ENCODE results near the gene FOXC2. TPM values are rescaled to one million over a fixed set of nuclear protein-coding genes. Genes with fewer than 3 reads are reported as not detected.
A peak's percentile ranks its signal among the peaks of the same experiment; 100 is the strongest.

FOXC2 gene
- total and polyA plus RNA-seq, 4 experiments from 2014 or later, result not detected

DNA sequence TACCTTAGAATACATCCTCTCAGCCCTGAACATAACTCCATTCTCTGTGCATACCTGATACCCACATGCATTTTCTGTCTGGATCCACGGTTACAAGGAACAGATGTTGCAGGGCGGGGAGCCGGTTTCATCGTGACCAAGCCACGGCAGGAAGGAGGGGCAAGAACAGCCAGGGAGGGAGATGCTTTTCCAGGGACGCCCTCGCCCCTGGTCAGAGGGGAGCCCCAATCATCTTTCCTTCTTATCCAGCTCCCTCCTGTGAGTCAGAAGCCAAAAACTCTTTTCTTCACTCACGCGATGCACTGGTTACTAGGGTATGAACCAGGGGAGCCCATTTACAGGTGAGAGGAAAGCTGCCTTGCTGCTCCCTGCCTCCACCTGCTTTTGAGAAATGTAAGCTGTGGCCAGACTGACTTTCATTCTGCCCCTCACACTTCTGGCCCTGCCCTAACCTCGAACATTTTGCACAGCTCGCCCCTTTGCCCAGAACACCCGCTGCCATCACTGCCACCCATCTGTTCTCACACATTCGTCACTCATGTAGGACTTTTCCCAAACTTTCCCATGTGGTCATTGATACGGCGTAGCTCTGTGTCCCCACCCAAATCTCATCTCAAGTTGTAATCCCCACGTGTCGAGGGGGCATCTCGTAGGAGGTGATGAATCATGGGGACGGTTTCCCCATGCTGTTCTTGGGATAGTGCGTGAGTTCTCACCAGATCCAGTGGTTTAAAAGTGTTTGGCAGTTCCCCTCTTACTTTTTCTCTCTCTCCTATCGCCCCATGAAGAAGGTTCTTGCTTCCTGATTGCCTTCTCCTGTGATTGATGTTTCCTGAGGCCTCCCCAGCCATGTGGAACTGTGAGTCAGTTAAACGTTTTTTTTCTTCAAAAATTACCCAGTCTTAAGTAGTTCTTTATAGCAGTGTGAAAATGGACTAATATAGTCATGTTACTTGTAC is 32.3 kb downstream of the FOXC2 start:
- H3K27me3 ChIP-seq (ENCODE audit: insufficient read depth, low read length), result no peaks in the 10 kb centered on the region
- Mint-ChIP-seq H3K27ac (no peak overlapping the region), H3K4me3 (no peak overlapping the region), H3K9me3 (no peaks in the 10 kb centered on the region), H3K36me3 (no peaks in the 10 kb centered on the region), H3K4me1 (no peaks in the 10 kb centered on the region), H3K27me3 (peaks cover 14 to 27% of the 10 kb centered on the region in 2 donors)
- no peaks in the 10 kb centered on the region for H3K4me1 ChIP-seq (ENCODE audit: insufficient read depth, low read length)
- no peak overlapping the region for H3K27ac ChIP-seq (ENCODE audit: low read depth, low read length)
- no peaks in the 10 kb centered on the region for H3K36me3 ChIP-seq (ENCODE audit: insufficient read depth, low read length)
- intact Hi-C loops (cut with micrococcal nuclease), result no loop called here
- ChIA-PET CTCF (ENCODE audit: partially characterized antibody) (no interaction called here), POLR2A (ENCODE audit: partially characterized antibody) (no interaction called here)
- H3K9me3 ChIP-seq (ENCODE audit: control insufficient read depth in 1 of 2, low read length in 2 of 2), result no peaks in the 10 kb centered on the region
- H3K4me3 ChIP-seq (ENCODE audit: low read length in 2 of 2), result no peak overlapping the region
- no peak for DNase-seq

DNA sequence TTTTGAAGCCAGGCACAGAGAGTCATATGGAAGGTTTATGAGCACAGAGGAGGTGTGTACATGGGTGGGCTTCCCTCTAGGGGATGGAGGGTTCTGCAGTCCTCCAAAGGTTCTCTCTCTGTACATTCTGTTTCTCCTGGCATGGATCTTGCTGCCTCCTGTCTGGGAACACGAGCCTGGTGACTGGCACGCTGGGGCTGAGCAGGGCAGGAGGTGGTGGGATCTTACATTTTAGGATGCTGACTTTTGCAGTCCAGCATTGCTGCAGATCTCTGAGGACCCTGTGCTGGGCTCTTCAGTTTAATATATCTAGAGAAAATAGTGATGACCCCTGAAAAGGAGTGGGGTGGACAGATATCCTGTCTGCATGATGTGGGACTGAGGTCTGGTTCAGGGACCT is 34.7 kb downstream of the FOXC2 start:
- ChIA-PET CTCF (ENCODE audit: partially characterized antibody) (no interaction called here), POLR2A (ENCODE audit: partially characterized antibody) (no interaction called here)

DNA sequence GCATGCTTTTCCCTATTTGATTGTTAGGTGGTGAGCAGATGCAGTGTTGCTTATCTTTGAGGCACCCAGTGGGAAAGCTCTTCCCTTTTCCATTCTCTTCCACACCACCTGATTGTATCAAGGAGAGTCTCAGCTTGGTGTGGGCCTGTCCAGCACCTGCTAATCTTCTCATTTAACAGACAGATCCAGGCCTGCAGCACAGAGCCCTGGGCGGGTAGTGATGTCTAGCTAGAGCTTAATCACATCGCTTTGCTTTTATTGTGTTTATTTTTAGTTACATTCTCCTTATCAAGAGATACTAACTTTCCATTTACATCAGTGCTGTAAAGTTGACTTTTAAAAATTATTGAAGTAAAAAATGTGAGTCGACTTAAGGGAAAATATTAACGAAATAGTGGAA is 35.9 kb downstream of the FOXC2 start:
- no peak overlapping the region for H3K27ac Mint-ChIP-seq

More for the DNA sequence above, 34.7 kb downstream of the FOXC2 start:
- no peaks in the 10 kb centered on the region for H3K9me3 ChIP-seq (ENCODE audit: control insufficient read depth in 1 of 2, low read length in 2 of 2)
- peaks cover 5 to 15% (median 9%) of the 10 kb centered on the region in 4 donors for H3K4me1 Mint-ChIP-seq
- intact Hi-C loops (cut with micrococcal nuclease), result no loop called here
- H3K36me3 ChIP-seq (ENCODE audit: insufficient read depth, low read length), result no peaks in the 10 kb centered on the region
- H3K27me3 ChIP-seq (ENCODE audit: insufficient read depth, low read length), result no peaks in the 10 kb centered on the region
- no peaks in the 10 kb centered on the region for H3K4me1 ChIP-seq (ENCODE audit: insufficient read depth, low read length)
- H3K4me3 ChIP-seq (ENCODE audit: low read length in 2 of 2), result no peak overlapping the region
- no peak overlapping the region for H3K27ac ChIP-seq (ENCODE audit: low read depth, low read length)
- no peak overlapping the region for H3K4me3 Mint-ChIP-seq
- H3K27ac Mint-ChIP-seq, result no peak overlapping the region
- H3K36me3 Mint-ChIP-seq, result no peaks in the 10 kb centered on the region
- no peaks in the 10 kb centered on the region for H3K9me3 Mint-ChIP-seq
- peaks cover 14 to 27% of the 10 kb centered on the region in 2 donors for H3K27me3 Mint-ChIP-seq
- DNase-seq, result no peak

DNA sequence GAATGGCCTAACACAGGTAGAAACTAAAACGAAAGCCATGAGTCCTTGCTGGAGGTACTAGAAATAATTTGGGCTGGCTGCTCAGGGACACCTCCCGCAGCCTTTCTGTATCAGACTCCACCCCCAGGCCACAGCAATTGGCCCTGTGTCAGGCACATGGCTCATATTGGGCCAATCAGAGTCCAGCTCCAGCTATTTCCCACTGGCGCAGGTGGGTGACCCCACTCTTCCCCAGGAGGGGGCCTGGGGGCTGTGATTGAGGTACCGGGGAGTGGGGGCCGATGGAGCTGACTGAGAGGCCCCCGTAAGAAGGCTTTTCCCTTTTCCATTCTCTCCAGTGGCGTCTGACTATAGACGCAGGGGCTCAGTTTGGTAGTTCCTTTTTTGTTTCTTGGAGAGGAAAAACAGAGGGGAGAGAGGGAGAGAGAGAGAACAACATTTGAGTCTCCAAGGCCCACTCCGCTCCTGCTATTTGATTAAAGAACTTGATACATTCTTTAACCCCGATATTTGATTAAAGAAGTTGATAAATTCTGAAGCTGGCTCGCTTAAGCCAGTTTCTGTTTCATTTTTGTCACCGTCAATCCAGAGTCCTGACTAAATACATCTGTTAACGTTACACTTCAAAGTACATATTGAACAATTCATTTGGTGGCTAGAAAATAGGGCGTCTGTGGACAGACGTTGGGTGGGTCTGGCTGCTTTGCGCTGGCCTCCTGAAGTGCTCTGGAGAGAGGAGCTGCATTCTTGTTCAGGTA is 38.0 kb downstream of the FOXC2 start:
- Histone ChIP-seq H3K4me1 (ENCODE audit: insufficient read depth, low read length) (no peaks in the 10 kb centered on the region), H3K4me3 (ENCODE audit: low read length in 2 of 2) (peak overlapping the region; percentile 61 to 79), H3K27ac (ENCODE audit: low read depth, low read length) (peak overlapping the region; percentile 43), H3K27me3 (ENCODE audit: insufficient read depth, low read length) (no peaks in the 10 kb centered on the region), H3K36me3 (ENCODE audit: insufficient read depth, low read length) (no peaks in the 10 kb centered on the region), H3K9me3 (ENCODE audit: control insufficient read depth in 1 of 2, low read length in 2 of 2) (no peaks in the 10 kb centered on the region)
- Mint-ChIP-seq H3K4me3 (peak overlapping the region; percentile 84 to 92 (median 88)), H3K36me3 (no peaks in the 10 kb centered on the region), H3K9me3 (no peaks in the 10 kb centered on the region), H3K27ac (peak overlapping the region; percentile 53 to 89 (median 82)), H3K4me1 (peaks cover 5 to 15% (median 9%) of the 10 kb centered on the region in 4 donors), H3K27me3 (peaks cover 9 to 25% of the 10 kb centered on the region in 2 donors)
- CTCF ChIA-PET (ENCODE audit: partially characterized antibody), result interaction anchor here (0.7 to 0.8 kb wide), 2 partner anchors 12 to 881 kb away, joined by 3 to 4 read pairs; no protein-coding TSS in a partner anchor
- POLR2A ChIA-PET (ENCODE audit: partially characterized antibody), result no interaction called here
- peak; percentile 34 to 60 (median 45) for DNase-seq
- intact Hi-C loops (cut with micrococcal nuclease), result no loop called here

More for the DNA sequence above, 35.9 kb downstream of the FOXC2 start:
- ChIA-PET POLR2A (ENCODE audit: partially characterized antibody) (no interaction called here), CTCF (ENCODE audit: partially characterized antibody) (no interaction called here)
- no peaks in the 10 kb centered on the region for H3K36me3 Mint-ChIP-seq
- no peak for DNase-seq
- H3K9me3 Mint-ChIP-seq, result no peaks in the 10 kb centered on the region
- Histone ChIP-seq H3K36me3 (ENCODE audit: insufficient read depth, low read length) (no peaks in the 10 kb centered on the region), H3K4me1 (ENCODE audit: insufficient read depth, low read length) (no peaks in the 10 kb centered on the region), H3K27me3 (ENCODE audit: insufficient read depth, low read length) (no peaks in the 10 kb centered on the region), H3K4me3 (ENCODE audit: low read length in 2 of 2) (no peak overlapping the region), H3K27ac (ENCODE audit: low read depth, low read length) (no peak overlapping the region), H3K9me3 (ENCODE audit: control insufficient read depth in 1 of 2, low read length in 2 of 2) (no peaks in the 10 kb centered on the region)
- H3K4me1 Mint-ChIP-seq, result peaks cover 5 to 15% (median 9%) of the 10 kb centered on the region in 4 donors
- H3K4me3 Mint-ChIP-seq, result no peak overlapping the region
- intact Hi-C loops (cut with micrococcal nuclease), result no loop called here
- peaks cover 14 to 25% of the 10 kb centered on the region in 2 donors for H3K27me3 Mint-ChIP-seq

DNA sequence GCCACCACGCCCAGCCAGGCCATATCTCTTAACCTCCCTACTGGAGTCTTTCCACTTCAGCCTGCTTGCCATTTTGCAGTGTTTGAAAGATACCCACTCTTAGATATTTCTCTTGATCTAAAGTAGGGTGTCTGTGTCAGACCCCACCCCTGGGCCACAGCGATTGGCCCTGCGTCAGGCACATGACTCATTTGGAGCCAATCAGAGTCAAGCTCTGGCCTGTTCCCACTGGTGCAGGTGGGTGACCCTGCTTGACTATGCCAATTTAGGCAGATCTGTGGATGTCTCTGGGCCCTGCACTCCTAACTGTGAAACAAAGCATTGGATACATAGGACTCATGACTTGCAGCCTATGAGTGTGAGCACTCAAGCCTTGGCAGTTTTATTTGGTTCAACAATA is 39.3 kb downstream of the FOXC2 start:
- H3K4me3 Mint-ChIP-seq, result peak overlapping the region in 6 of 8 donors; percentile 11 to 61 (median 46)
- Histone ChIP-seq H3K4me3 (ENCODE audit: low read length in 2 of 2) (no peak overlapping the region), H3K36me3 (ENCODE audit: insufficient read depth, low read length) (no peaks in the 10 kb centered on the region), H3K9me3 (ENCODE audit: control insufficient read depth in 1 of 2, low read length in 2 of 2) (no peaks in the 10 kb centered on the region), H3K4me1 (ENCODE audit: insufficient read depth, low read length) (no peaks in the 10 kb centered on the region), H3K27ac (ENCODE audit: low read depth, low read length) (no peak overlapping the region), H3K27me3 (ENCODE audit: insufficient read depth, low read length) (no peaks in the 10 kb centered on the region)
- ChIA-PET POLR2A (ENCODE audit: partially characterized antibody) (no interaction called here), CTCF (ENCODE audit: partially characterized antibody) (no interaction called here)
- H3K9me3 Mint-ChIP-seq, result no peaks in the 10 kb centered on the region
- H3K36me3 Mint-ChIP-seq, result no peaks in the 10 kb centered on the region
- no peak overlapping the region for H3K27ac Mint-ChIP-seq
- intact Hi-C loops (cut with micrococcal nuclease), result no loop called here
- peaks cover 5 to 15% (median 9%) of the 10 kb centered on the region in 4 donors for H3K4me1 Mint-ChIP-seq
- DNase-seq, result no peak
- H3K27me3 Mint-ChIP-seq, result peaks cover 12 to 20% of the 10 kb centered on the region in 2 donors

DNA sequence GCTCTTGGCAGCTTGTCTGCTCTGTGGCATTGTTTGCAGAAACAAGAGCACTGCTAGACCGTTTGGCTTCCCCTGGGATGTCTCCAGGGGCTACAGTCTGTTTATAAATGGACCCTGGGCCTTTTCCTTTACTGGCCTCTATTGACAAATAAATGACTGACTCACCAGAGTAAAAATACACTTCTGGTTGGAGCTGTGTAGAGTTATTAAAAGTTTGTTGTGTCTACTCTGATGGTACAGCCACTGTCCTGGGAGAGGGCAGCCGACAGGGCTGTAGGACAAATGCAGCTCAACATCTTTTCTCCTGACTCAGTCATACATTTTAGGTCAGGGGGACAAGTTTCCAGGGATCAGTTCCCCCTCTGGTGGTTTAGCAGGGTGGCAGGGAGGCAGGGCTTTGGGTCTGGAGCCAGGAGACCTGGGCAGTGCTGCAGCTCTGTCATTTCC is 41.7 kb downstream of the FOXC2 start:
- POLR2A ChIA-PET (ENCODE audit: partially characterized antibody), result interaction anchor here (0.5 kb wide), 1 partner anchor 792 kb away, joined by 3 read pairs; no protein-coding TSS in a partner anchor
- H3K27me3 Mint-ChIP-seq, result peaks cover 3 to 21% of the 10 kb centered on the region in 2 donors
- no peaks in the 10 kb centered on the region for H3K27me3 ChIP-seq (ENCODE audit: insufficient read depth, low read length)

DNA sequence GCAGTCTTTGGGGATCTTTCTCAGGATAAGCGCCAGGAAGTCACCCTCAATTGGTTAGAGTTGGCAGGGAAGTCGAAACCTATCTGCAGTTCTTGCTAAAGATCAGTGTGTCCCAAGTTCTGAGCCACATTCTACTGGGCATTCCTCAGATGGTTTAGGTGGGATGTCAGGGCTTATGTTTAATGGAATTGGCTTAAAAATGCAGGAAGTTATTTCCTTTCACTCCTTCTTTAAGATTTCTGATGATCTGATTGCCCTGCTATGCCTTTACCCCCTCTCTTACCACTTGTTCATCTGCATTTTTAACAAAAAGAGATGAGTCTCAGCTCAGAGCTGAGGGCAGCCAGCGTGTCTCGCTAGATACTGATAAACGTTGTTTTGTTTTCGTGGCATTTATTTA is 42.5 kb downstream of the FOXC2 start:
- POLR2A ChIA-PET (ENCODE audit: partially characterized antibody), result no interaction called here
- no peaks in the 10 kb centered on the region for H3K4me1 ChIP-seq (ENCODE audit: insufficient read depth, low read length)
- CTCF ChIA-PET (ENCODE audit: partially characterized antibody), result no interaction called here
- Mint-ChIP-seq H3K27ac (no peak overlapping the region), H3K9me3 (no peaks in the 10 kb centered on the region), H3K4me1 (peaks cover 5 to 15% (median 9%) of the 10 kb centered on the region in 4 donors), H3K27me3 (peaks cover 4 to 23% of the 10 kb centered on the region in 2 donors), H3K4me3 (no peak overlapping the region), H3K36me3 (no peaks in the 10 kb centered on the region)
- no peaks in the 10 kb centered on the region for H3K9me3 ChIP-seq (ENCODE audit: control insufficient read depth in 1 of 2, low read length in 2 of 2)
- H3K36me3 ChIP-seq (ENCODE audit: insufficient read depth, low read length), result no peaks in the 10 kb centered on the region
- H3K27me3 ChIP-seq (ENCODE audit: insufficient read depth, low read length), result no peaks in the 10 kb centered on the region
- no peak for DNase-seq
- H3K4me3 ChIP-seq (ENCODE audit: low read length in 2 of 2), result no peak overlapping the region
- H3K27ac ChIP-seq (ENCODE audit: low read depth, low read length), result no peak overlapping the region
- intact Hi-C loops (cut with micrococcal nuclease), result no loop called here

More for the DNA sequence above, 41.7 kb downstream of the FOXC2 start:
- H3K9me3 ChIP-seq (ENCODE audit: control insufficient read depth in 1 of 2, low read length in 2 of 2), result no peaks in the 10 kb centered on the region
- CTCF ChIA-PET (ENCODE audit: partially characterized antibody), result no interaction called here
- no peak overlapping the region for H3K4me3 ChIP-seq (ENCODE audit: low read length in 2 of 2)
- H3K36me3 Mint-ChIP-seq, result no peaks in the 10 kb centered on the region
- no peak overlapping the region for H3K27ac Mint-ChIP-seq
- no peak for DNase-seq
- H3K4me3 Mint-ChIP-seq, result no peak overlapping the region
- intact Hi-C loops (cut with micrococcal nuclease), result no loop called here
- H3K36me3 ChIP-seq (ENCODE audit: insufficient read depth, low read length), result no peaks in the 10 kb centered on the region
- no peaks in the 10 kb centered on the region for H3K4me1 ChIP-seq (ENCODE audit: insufficient read depth, low read length)
- H3K9me3 Mint-ChIP-seq, result no peaks in the 10 kb centered on the region
- H3K27ac ChIP-seq (ENCODE audit: low read depth, low read length), result no peak overlapping the region
- H3K4me1 Mint-ChIP-seq, result peaks cover 5 to 15% (median 9%) of the 10 kb centered on the region in 4 donors

All from CD4-positive, alpha-beta memory T cell (primary cell).